Measurements from ENCODE around the gene KIAA1217. TPM values are rescaled to one million over a fixed set of nuclear protein-coding genes. Genes with fewer than 3 reads are reported as not detected.

Gene KIAA1217
- total RNA-seq, 1 experiment from 2014 or later = 7.8 TPM

GRCh38 chr10:24206926-24207325 is 2.0 kb upstream of the KIAA1217 start (continued):
- TF ChIP-seq POLR2A (IDR thresholded peaks at IDR 0.05; ENCODE audit: borderline replicate concordance, extremely low read depth, insufficient read depth, insufficient read length) = no peak

- no peaks in the 10 kb centered on the region for H3K79me2 ChIP-seq (ENCODE audit: insufficient read depth, low read length)
- intact Hi-C loops (cut with micrococcal nuclease) = no loop called here
- peaks cover 7% of the 10 kb centered on the region; the same call in 1 of the 2 replicates for H3K27me3 ChIP-seq (ENCODE audit: insufficient read depth, low read length)
- ATAC-seq (no peak), DNase-seq (ENCODE audit: low read depth, low spot score) (no peak)
- H3K9ac ChIP-seq (ENCODE audit: low read length) = no peak overlapping the region
- no peak overlapping the region for H3K27ac ChIP-seq (ENCODE audit: low read depth, low read length)
- ChIA-PET CTCF (no interaction called here), POLR2A (no interaction called here), RAD21 (ENCODE audit: low non-redundant PET in 1 of 2, low total read pairs in 2 of 2, uncharacterized antibody in 2 of 2, unreplicated experiment in 2 of 2) (no interaction called here)
- no peaks in the 10 kb centered on the region for H3K9me2 ChIP-seq (ENCODE audit: insufficient read depth)
- no peak overlapping the region for H2AFZ ChIP-seq (ENCODE audit: low read depth, low read length, poor library complexity, severe bottlenecking)
- no TSS peak for BruUV-seq (replicated peaks)
- H3K4me1 ChIP-seq (ENCODE audit: control insufficient read depth in 1 of 2, insufficient read depth in 2 of 2, low read length in 2 of 2) = peaks cover 0 to 3% of the 10 kb centered on the region in 2 experiments; a peak in 1 of 4 replicates
- H3K9me3 ChIP-seq (ENCODE audit: control insufficient read depth in 1 of 2, insufficient read depth in 1 of 2, low read depth in 1 of 2, low read length in 2 of 2) = no peaks in the 10 kb centered on the region
- H4K20me1 ChIP-seq (ENCODE audit: insufficient read depth) = no peaks in the 10 kb centered on the region
- H3K36me3 ChIP-seq (ENCODE audit: control insufficient read depth in 1 of 2, insufficient read depth in 2 of 2, low read length in 2 of 2) = no peaks in the 10 kb centered on the region
- H3K4me3 ChIP-seq (replicated peaks in 1 of 2; ENCODE audit: low read depth in 1 of 2, low read length in 2 of 2) = no peak overlapping the region
- no peak overlapping the region for H3K4me2 ChIP-seq (ENCODE audit: low read length)
- no peak for TF ChIP-seq EGR1 (IDR thresholded peaks at IDR 0.05; ENCODE audit: low read depth)
- no peak for TF ChIP-seq CBX3 (IDR thresholded peaks at IDR 0.05; ENCODE audit: low read depth)
- no peak for TF ChIP-seq ATF3 (IDR thresholded peaks at IDR 0.05)
- TF ChIP-seq POLR2AphosphoS5 (IDR thresholded peaks at IDR 0.05; ENCODE audit: low read depth, low read length) = no peak
- no peak for TF ChIP-seq JUND (IDR thresholded peaks at IDR 0.05)
- TF ChIP-seq YY1 (IDR thresholded peaks at IDR 0.05; ENCODE audit: extremely low read depth, insufficient replicate concordance, low read depth, low read length) = no peak
- no peak for TF ChIP-seq SRF (IDR thresholded peaks at IDR 0.05; ENCODE audit: low read depth)
- no peak for TF ChIP-seq SIN3A (IDR thresholded peaks at IDR 0.05; ENCODE audit: low read depth)
- TF ChIP-seq ZBTB33 (IDR thresholded peaks at IDR 0.05; ENCODE audit: extremely low read depth, insufficient replicate concordance, low read length) = no peak
- TF ChIP-seq MAX (IDR thresholded peaks at IDR 0.05) = no peak
- no peak for TF ChIP-seq SP1 (IDR thresholded peaks at IDR 0.05; ENCODE audit: low read depth)
- no peak for TF ChIP-seq FOSL1 (IDR thresholded peaks at IDR 0.05; ENCODE audit: low read depth)
- TF ChIP-seq EZH2 (IDR thresholded peaks at IDR 0.05) = no peak
- TF ChIP-seq TCF7L2 (IDR thresholded peaks at IDR 0.05; ENCODE audit: borderline replicate concordance, extremely low read depth, insufficient read depth, insufficient read length) = no peak
- no peak for TF ChIP-seq RAD21 (IDR thresholded peaks at IDR 0.05; ENCODE audit: low read depth)
- TF ChIP-seq ZFX (IDR thresholded peaks at IDR 0.05) = no peak
- no peak for TF ChIP-seq CTCF (IDR thresholded peaks at IDR 0.05 in 2 of 3, conservative IDR thresholded peaks at IDR 0.05 in 1 of 3; ENCODE audit: borderline replicate concordance in 1 of 3, insufficient read depth in 1 of 3, low read depth in 2 of 3, low read length in 2 of 3)
- TF ChIP-seq POLR2A (IDR thresholded peaks at IDR 0.05; ENCODE audit: borderline replicate concordance, extremely low read depth, insufficient read depth, insufficient read length) = no peak
- TF ChIP-seq EZH2phosphoT487 (IDR thresholded peaks at IDR 0.05; ENCODE audit: borderline replicate concordance) = no peak
Observed at GRCh38 chr10:24207341-24207740, 1.6 kb upstream of the KIAA1217 start.
